IPS-11a (cell line): ENCODE measurements around the gene ARPIN.

ENCODE experiments used
- H3K4me3 ChIP-seq: one replicate; pipeline ENCODE4 v1.5.1; 2013; ENCODE audit warnings: low read depth, low read length, control low read depth

The ARPIN gene

GRCh38 chr15:89847101-89847500, 65.7 kb downstream of the ARPIN start:
- H3K4me3 ChIP-seq = no peak overlapping the region

GRCh38 chr15:89845305-89845893, 67.4 kb downstream of the ARPIN start:
- H3K4me3 ChIP-seq = no peak overlapping the region
